Aorta (tissue), 5 donors: ENCODE measurements around the gene THRB. TPM values are rescaled to one million over a fixed set of nuclear protein-coding genes. Genes with fewer than 3 reads are reported as not detected.
A peak's percentile ranks its signal among the peaks of the same experiment; 100 is the strongest.

Source experiments
- ATAC-seq: fragments of 200-7000 bp; cut with Tn5 transposase; one replicate; pipeline ENCODE4 v1.9.1; 2022; ENCODE audit warnings: moderate library complexity; ENCODE audit not compliant: low FRiP score
- DNase-seq, 2 donors: peaks; one replicate each; pipeline ENCODE4 v3.0.0-alpha.2; 2020
- H3K27ac ChIP-seq, 2 donors: one replicate each; pipeline ENCODE4 v1.5.1; 2013; ENCODE audit warnings: low read length in 2 of 2, mild to moderate bottlenecking in 2 of 2, moderate library complexity in 2 of 2, control low read depth in 1 of 2, inconsistent platforms in 1 of 2, low read depth in 1 of 2
- H3K27me3 ChIP-seq, 2 donors: one replicate each; pipeline ENCODE4 v1.6.1; 2013; ENCODE audit warnings: control low read depth in 1 of 2, low read length in 1 of 2, mild to moderate bottlenecking in 1 of 2, moderate library complexity in 1 of 2; ENCODE audit not compliant: insufficient read depth in 2 of 2, control insufficient read depth in 1 of 2
- H3K36me3 ChIP-seq, 2 donors: one replicate each; pipeline ENCODE4 v1.6.1; 2013; ENCODE audit warnings: control low read depth in 1 of 2, low read length in 1 of 2, mild to moderate bottlenecking in 1 of 2; ENCODE audit not compliant: insufficient read depth in 2 of 2, control insufficient read depth in 1 of 2
- H3K4me1 ChIP-seq, 2 donors: one replicate each; pipeline ENCODE4 v1.6.1; 2013; ENCODE audit warnings: low read length in 2 of 2, control low read depth in 1 of 2, mild to moderate bottlenecking in 1 of 2, moderate library complexity in 1 of 2; ENCODE audit not compliant: insufficient read depth in 2 of 2, control insufficient read depth in 1 of 2
- H3K4me3 ChIP-seq, 2 donors: one replicate each; pipeline ENCODE4 v1.5.1; 2013; ENCODE audit warnings: low read length in 2 of 2, control low read depth in 1 of 2, mild to moderate bottlenecking in 1 of 2
- H3K9me3 ChIP-seq: one replicate; pipeline ENCODE4 v1.6.1; 2013; ENCODE audit warnings: mild to moderate bottlenecking, low read length; ENCODE audit not compliant: control insufficient read depth
- WGBS, 2 donors: extraction: QIAGEN DNeasy Blood & Tissue Kit; methylation state at CpG; one replicate each; pipeline ENCODE4 v1.1.7; 2013; 5-methylcytosine and 5-hydroxymethylcytosine counted together
- intact Hi-C, 2 donors: fragments of 100-400 bp; cut with DNase I; formaldehyde crosslinking; loops; one replicate each; pipeline versions ENCODE4 v1.14.2 to v1.15.0; 2022
- polyA plus RNA-seq, 2 donors: library from polyadenylated mRNA; stranded (reverse); fragments of 200-250 nt; gene quantifications; one replicate each; pipeline ENCODE4 v1.2.3, GENCODE V29; 2013
- total RNA-seq, 2 donors: library from RNA; stranded (reverse); fragmentation: NEBNext Ultra II Directional; extraction: Animal tissue kit (Norgen Biotek cat#: 25700); gene quantifications; one replicate each; pipeline ENCODE4 v1.2.1, GENCODE V29; 2021
- donor health status: healthy with polysubstance abuse.
- donor health status: Bipolar disorder and iron deficiency.
- donor health status: DM: no; HTN: no; CAD: no.
- donor health status: DM: no; HTN: no; CAD: no.
- donor health status: DM: yes; HTN: yes; CAD: no.

The THRB gene
- total and polyA plus RNA-seq, 4 donors: 20.2 to 77.9 (median 42.8) TPM

- Histone ChIP-seq H3K36me3 (peaks cover 0 to 2% of the 10 kb centered on the region in 2 donors), H3K27ac (peak overlapping the region in 1 of 2 donors; percentile 83), H3K4me1 (peaks cover 11 to 12% of the 10 kb centered on the region in 2 donors), H3K4me3 (no peak overlapping the region), H3K27me3 (no peaks in the 10 kb centered on the region), H3K9me3 (no peaks in the 10 kb centered on the region)
- DNase-seq (no peak), ATAC-seq (no peak)
- 66 to 67% methylated on average over 3 of the region's 3 CpGs for WGBS, 2 donors
- intact Hi-C loops: loop anchor here (5.0 to 10.0 kb wide), 5 partner anchors 48 to 450 kb away; no protein-coding TSS in a partner anchor
Measured at GRCh38 chr3:24235121-24235520, 259.5 kb downstream of the THRB start.

GRCh38 chr3:24232784-24233183, 261.9 kb downstream of the THRB start:
- no peak for DNase-seq
- intact Hi-C loops: loop anchor here in 1 of 2 donors (10.0 kb wide), 2 partner anchors 48 to 452 kb away; no protein-coding TSS in a partner anchor

GRCh38 chr3:24229468-24230221, 265.0 kb downstream of the THRB start:
- DNase-seq (no peak), ATAC-seq (no peak)
- Histone ChIP-seq H3K27me3 (no peaks in the 10 kb centered on the region), H3K36me3 (peaks cover 0 to 2% of the 10 kb centered on the region in 2 donors), H3K9me3 (no peaks in the 10 kb centered on the region), H3K4me3 (no peak overlapping the region), H3K27ac (peak overlapping the region; percentile 1 to 52), H3K4me1 (peaks cover 0 to 5% of the 10 kb centered on the region in 2 donors)
- intact Hi-C loops: loop anchor here in 1 of 2 donors (10.0 kb wide), 2 partner anchors 45 to 455 kb away; no protein-coding TSS in a partner anchor
- WGBS, 2 donors: 51 to 52% methylated on average over 5 of the region's 5 CpGs

More at GRCh38 chr3:24232784-24233183, 261.9 kb downstream of the THRB start:
- H3K9me3 ChIP-seq: no peaks in the 10 kb centered on the region
- no peak overlapping the region for H3K27ac ChIP-seq
- no peaks in the 10 kb centered on the region for H3K27me3 ChIP-seq
- H3K4me3 ChIP-seq: no peak overlapping the region
- peaks cover 9 to 10% of the 10 kb centered on the region in 2 donors for H3K4me1 ChIP-seq
- 92 to 95% methylated on average over 1 of the region's 1 CpG for WGBS, 2 donors
- peaks cover 0 to 2% of the 10 kb centered on the region in 2 donors for H3K36me3 ChIP-seq
- ATAC-seq: no peak

GRCh38 chr3:24227635-24228034, 267.0 kb downstream of the THRB start:
- intact Hi-C loops: no loop called here
- H3K4me3 ChIP-seq: no peak overlapping the region
- WGBS, 2 donors: 86 to 96% methylated on average over 3 of the region's 3 CpGs
- no peak overlapping the region for H3K27ac ChIP-seq
- H3K4me1 ChIP-seq: peaks cover 3 to 7% of the 10 kb centered on the region in 2 donors
- no peak for DNase-seq
- H3K36me3 ChIP-seq: no peaks in the 10 kb centered on the region
- H3K9me3 ChIP-seq: no peaks in the 10 kb centered on the region
- no peak for ATAC-seq
- no peaks in the 10 kb centered on the region for H3K27me3 ChIP-seq

GRCh38 chr3:24226397-24226796, 268.3 kb downstream of the THRB start:
- DNase-seq (no peak), ATAC-seq (no peak)
- H3K4me1 ChIP-seq: peaks cover 7 to 12% of the 10 kb centered on the region in 2 donors
- no peak overlapping the region for H3K4me3 ChIP-seq
- intact Hi-C loops: no loop called here
- H3K9me3 ChIP-seq: no peaks in the 10 kb centered on the region
- H3K27ac ChIP-seq: peak overlapping the region in 1 of 2 donors; percentile 49
- no peaks in the 10 kb centered on the region for H3K27me3 ChIP-seq
- 18 to 30% methylated on average over 2 of the region's 2 CpGs for WGBS, 2 donors
- H3K36me3 ChIP-seq: no peaks in the 10 kb centered on the region

GRCh38 chr3:24225385-24225950, 269.2 kb downstream of the THRB start:
- no peak overlapping the region for H3K4me3 ChIP-seq
- no peak for DNase-seq
- H3K36me3 ChIP-seq: no peaks in the 10 kb centered on the region
- no peak for ATAC-seq
- H3K9me3 ChIP-seq: no peaks in the 10 kb centered on the region
- intact Hi-C loops: no loop called here
- no peaks in the 10 kb centered on the region for H3K27me3 ChIP-seq
- peak overlapping the region in 1 of 2 donors; percentile 74 for H3K27ac ChIP-seq
- WGBS, 2 donors: 7 to 9% methylated on average over 5 of the region's 5 CpGs
- peaks cover 7 to 12% of the 10 kb centered on the region in 2 donors for H3K4me1 ChIP-seq

GRCh38 chr3:24224666-24225384, 269.8 kb downstream of the THRB start:
- no peaks in the 10 kb centered on the region for H3K27me3 ChIP-seq
- 44 to 45% methylated on average over 4 of the region's 4 CpGs for WGBS, 2 donors
- no peaks in the 10 kb centered on the region for H3K36me3 ChIP-seq
- peaks cover 12 to 13% of the 10 kb centered on the region in 2 donors for H3K4me1 ChIP-seq
- no peak overlapping the region for H3K4me3 ChIP-seq
- H3K9me3 ChIP-seq: no peaks in the 10 kb centered on the region
- DNase-seq (no peak), ATAC-seq (no peak)
- intact Hi-C loops: no loop called here
- H3K27ac ChIP-seq: peak overlapping the region; percentile 65 to 74

GRCh38 chr3:24222165-24222805, 272.4 kb downstream of the THRB start:
- Histone ChIP-seq H3K36me3 (no peaks in the 10 kb centered on the region), H3K4me1 (peaks cover 13 to 22% of the 10 kb centered on the region in 2 donors), H3K9me3 (no peaks in the 10 kb centered on the region), H3K4me3 (no peak overlapping the region), H3K27me3 (no peaks in the 10 kb centered on the region), H3K27ac (peak overlapping the region; percentile 62 to 89)
- intact Hi-C loops: no loop called here
- WGBS, 2 donors: 66 to 69% methylated on average over 4 of the region's 4 CpGs
- DNase-seq (no peak), ATAC-seq (no peak)
